HEK293 (cell line): ENCODE measurements around the gene VASN.

Experiments used
- ZNF747 ChIP-seq: fragments of 450-650 bp; formaldehyde crosslinking; IDR thresholded peaks from 2 replicates; pipeline ENCODE4 v1.5.1; 2016; ENCODE audit warnings: missing biosample characterization, missing genetic modification characterization
- TF ChIP-seq, protein P1 (sequence below): fragments of 450-650 bp; formaldehyde crosslinking; IDR thresholded peaks from 2 replicates; pipeline ENCODE4 v1.5.1; 2017; ENCODE audit warnings: missing biosample characterization, missing genetic modification characterization

DNA sequence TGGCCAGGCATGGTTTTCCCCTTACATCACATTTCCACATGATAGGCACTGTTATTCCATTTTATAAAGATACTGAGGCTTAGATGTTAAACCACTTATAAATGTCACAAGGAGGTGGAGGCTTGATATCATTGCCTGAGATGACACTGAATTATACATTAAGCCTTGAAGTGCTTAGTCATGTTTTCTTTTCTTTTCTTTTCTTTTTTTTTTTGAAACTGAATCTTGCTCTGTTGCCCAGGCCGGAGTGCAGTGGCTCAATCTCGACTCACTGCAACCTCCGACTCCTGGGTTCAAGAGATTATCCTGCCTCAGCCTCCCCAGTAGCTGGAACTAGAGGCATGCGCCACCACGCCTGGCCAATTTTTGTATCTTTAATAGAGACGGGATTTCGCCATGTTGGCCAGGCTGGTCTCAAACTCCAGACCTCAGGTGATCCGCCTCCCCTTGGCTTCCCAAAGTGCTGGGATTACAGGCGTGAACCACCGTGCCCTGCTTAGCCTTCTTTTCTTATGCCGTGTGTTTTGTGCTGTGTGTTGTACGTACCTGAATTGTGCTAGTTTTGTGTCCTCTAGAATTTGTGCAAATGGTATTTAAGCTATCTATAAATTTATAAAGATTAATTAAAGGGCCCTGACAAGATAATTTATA, 55.2 kb downstream of the VASN start:
- TF ChIP-seq, protein P1, sequence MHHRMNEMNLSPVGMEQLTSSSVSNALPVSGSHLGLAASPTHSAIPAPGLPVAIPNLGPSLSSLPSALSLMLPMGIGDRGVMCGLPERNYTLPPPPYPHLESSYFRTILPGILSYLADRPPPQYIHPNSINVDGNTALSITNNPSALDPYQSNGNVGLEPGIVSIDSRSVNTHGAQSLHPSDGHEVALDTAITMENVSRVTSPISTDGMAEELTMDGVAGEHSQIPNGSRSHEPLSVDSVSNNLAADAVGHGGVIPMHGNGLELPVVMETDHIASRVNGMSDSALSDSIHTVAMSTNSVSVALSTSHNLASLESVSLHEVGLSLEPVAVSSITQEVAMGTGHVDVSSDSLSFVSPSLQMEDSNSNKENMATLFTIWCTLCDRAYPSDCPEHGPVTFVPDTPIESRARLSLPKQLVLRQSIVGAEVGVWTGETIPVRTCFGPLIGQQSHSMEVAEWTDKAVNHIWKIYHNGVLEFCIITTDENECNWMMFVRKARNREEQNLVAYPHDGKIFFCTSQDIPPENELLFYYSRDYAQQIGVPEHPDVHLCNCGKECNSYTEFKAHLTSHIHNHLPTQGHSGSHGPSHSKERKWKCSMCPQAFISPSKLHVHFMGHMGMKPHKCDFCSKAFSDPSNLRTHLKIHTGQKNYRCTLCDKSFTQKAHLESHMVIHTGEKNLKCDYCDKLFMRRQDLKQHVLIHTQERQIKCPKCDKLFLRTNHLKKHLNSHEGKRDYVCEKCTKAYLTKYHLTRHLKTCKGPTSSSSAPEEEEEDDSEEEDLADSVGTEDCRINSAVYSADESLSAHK (tag by site-specific recombination), result no peak
- TF ChIP-seq ZNF747 (tag by site-specific recombination), result no peak
